Amygdala (tissue), 56 donors: ENCODE results near the gene DUS1L.
"Not testable (repeated sequence)": the region's sequence is repeated elsewhere in the genome, so short reads cannot be mapped to it uniquely, and the experiment has no call there.

Experiments used
- DNase-seq, 56 donors: peaks; one replicate each; lab custom pipeline; 2025; lab: John Stamatoyannopoulos, UW

DUS1L gene

GRCh38 chr17:82048571-82048971, 17.0 kb downstream of the DUS1L start:
- no peak for DNase-seq

GRCh38 chr17:82047914-82048570, 17.6 kb downstream of the DUS1L start:
- no peak for DNase-seq

GRCh38 chr17:82047379-82047778, 18.2 kb downstream of the DUS1L start:
- no peak for DNase-seq

- DNase-seq = no peak
Measured at GRCh38 chr17:82046903-82047302, 18.7 kb downstream of the DUS1L start.

- no peak for DNase-seq
Measured at GRCh38 chr17:82045936-82046484, 19.6 kb downstream of the DUS1L start.

GRCh38 chr17:82043507-82043906, 22.1 kb downstream of the DUS1L start:
- no peak for DNase-seq

GRCh38 chr17:82042649-82043048, 23.0 kb downstream of the DUS1L start:
- DNase-seq = no peak

- DNase-seq = no peak
Measured at GRCh38 chr17:82041144-82041814, 24.3 kb downstream of the DUS1L start.

GRCh38 chr17:82039695-82040299, 25.8 kb downstream of the DUS1L start:
- DNase-seq = no peak

GRCh38 chr17:82038796-82039409, 26.7 kb downstream of the DUS1L start:
- not testable (repeated sequence) for DNase-seq

GRCh38 chr17:82037889-82038195, 27.8 kb downstream of the DUS1L start:
- DNase-seq = no peak

GRCh38 chr17:82037092-82037888, 28.3 kb downstream of the DUS1L start, which contains the start of gene DCXR:
TSS of gene DCXR (minus strand) at chr17:82037697. CDS start at chr17:82037682, 15 bp downstream.
- DNase-seq = peak; percentile 67 to 99 (median 94)

GRCh38 chr17:82036634-82037091, 28.9 kb downstream of the DUS1L start:
- DNase-seq = no peak

GRCh38 chr17:82035956-82036633, 29.5 kb downstream of the DUS1L start:
- no peak for DNase-seq

GRCh38 chr17:82035488-82035887, 30.1 kb downstream of the DUS1L start:
- DNase-seq = no peak

GRCh38 chr17:82034371-82035011, 31.1 kb downstream of the DUS1L start:
- no peak for DNase-seq

GRCh38 chr17:82033359-82034085, 32.1 kb downstream of the DUS1L start:
- DNase-seq = no peak

GRCh38 chr17:82031885-82032627, 33.5 kb downstream of the DUS1L start:
- DNase-seq = peak in 1 of 56 donors; percentile 35
